Stimulated activated CD4-positive, alpha-beta T cell treated with anti-CD3 and anti-CD28 coated beads, Interleukin-2, amount 100 ng/mL, for 48 hours (primary cell): Measurements from ENCODE around the gene IKBKG.
"Not testable (repeated sequence)": the region's sequence is repeated elsewhere in the genome, so short reads cannot be mapped to it uniquely, and the experiment has no call there.

Experiments used
- DNase-seq, 2 donors: peaks; one replicate each; pipeline ENCODE4 v3.0.0-alpha.2; 2020

The IKBKG gene, protein sequence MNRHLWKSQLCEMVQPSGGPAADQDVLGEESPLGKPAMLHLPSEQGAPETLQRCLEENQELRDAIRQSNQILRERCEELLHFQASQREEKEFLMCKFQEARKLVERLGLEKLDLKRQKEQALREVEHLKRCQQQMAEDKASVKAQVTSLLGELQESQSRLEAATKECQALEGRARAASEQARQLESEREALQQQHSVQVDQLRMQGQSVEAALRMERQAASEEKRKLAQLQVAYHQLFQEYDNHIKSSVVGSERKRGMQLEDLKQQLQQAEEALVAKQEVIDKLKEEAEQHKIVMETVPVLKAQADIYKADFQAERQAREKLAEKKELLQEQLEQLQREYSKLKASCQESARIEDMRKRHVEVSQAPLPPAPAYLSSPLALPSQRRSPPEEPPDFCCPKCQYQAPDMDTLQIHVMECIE

DNA sequence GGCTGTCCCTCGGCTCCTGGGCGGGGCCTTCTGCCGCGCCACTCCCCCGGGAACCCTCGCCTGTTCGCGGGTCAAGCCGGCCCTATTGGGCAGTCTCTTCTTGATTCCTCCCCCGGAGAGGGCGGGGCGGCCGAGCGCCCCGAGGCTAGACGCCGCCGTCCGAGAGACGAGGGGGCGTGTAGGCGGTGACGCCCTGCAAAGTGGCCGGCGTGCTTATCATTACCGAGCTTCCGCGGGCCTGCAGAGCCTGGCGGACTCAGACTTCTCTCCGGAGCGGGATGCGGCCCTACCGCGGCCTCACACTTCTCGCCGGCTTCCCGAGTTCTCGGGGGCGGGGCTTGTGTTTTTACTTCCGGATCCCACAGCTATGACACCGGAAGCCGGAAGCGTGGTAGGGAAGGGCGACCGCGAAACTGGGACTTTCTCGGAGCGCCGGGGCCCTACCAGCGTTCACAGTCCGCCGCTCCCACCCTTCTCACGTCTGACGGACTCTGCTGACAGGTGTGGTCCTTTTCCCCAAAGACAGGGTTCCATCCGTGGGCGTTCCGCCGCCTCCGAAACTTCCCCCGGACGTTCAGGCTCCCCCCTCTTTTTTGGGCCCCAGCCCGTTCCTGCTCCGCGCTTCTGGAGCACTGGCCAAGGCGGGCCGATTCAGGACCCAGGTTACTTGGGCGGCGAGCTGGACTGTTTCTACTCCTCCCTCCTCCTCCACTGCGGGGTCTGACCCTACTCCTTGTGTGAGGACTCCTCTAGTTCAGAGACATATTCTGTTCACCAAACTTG, at the start of gene IKBKG:
IKBKG (plus strand) TSS at position 376 of the 783 bp plus-strand sequence. CDS start 4,383 bp downstream, outside the sequence.
- DNase-seq, result peak; percentile 78 to 82

GRCh38 chrX:154501423-154501822, 46.0 kb upstream of the IKBKG start:
- DNase-seq, result not testable (repeated sequence)

DNA sequence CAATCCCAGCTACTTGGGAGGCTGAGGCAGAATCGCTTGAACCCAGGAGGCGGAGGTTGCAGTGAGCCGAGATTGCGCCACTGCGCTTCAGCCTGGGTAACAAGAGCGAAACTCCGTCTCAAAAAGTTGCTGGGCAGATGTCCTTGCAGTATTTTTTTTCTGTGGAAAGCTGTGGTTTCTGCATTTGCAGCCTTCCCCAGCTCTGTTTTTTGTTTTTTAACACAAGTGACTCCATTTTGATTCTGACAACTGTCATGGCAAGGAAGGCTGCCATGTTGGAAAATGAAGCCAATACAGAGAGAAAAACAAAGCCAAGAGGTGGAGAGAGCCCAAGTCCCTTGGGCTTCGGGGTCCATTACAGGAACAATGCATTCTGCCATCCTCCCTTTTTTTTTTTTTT, 45.3 kb upstream of the IKBKG start:
- DNase-seq, result no peak

- DNase-seq, result no peak
Observed at GRCh38 chrX:154502989-154503388, 44.4 kb upstream of the IKBKG start.

GRCh38 chrX:154505734-154506133, 41.7 kb upstream of the IKBKG start:
- no peak for DNase-seq

DNA sequence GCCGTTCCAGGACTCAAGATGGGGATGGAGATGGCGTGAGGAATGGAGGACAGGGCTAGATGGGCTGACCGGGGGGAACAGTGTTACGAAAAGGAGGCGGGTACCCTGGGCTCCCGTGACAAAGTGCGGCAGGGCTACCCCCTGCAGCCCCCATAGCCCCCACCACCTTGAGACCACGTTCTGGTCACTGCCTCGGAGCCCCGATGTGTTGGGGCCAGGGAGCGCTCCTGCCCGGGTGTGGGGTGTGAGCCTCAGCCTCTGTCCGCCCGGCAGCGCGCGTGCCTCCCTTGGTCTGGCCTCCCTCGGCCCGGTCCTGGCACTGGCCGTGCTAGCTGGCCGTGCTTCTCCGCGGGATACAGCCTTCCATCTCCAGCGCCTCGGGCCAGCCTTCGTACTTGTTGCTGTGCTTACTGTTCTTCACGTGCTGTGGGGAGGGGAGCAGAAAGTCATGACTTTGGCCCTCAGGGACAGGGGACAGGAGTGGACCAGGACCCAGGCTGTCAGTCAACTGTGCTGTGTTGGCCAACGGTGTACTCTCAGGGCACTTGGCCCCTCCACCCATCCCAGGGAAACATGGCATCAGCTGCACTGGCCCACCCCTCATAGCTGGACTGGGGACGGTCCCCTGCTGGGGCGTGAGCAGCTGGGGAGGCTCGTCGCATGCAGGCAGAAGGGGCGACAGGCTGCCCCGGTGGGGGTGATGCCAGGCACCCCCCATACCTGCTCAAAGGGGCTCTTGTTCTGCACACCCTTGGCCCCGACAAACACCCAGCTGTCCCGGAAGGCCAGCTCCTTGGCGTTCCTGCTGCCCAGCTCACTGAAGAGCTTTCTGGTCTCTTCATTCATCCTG, 40.7 kb upstream of the IKBKG start:
- DNase-seq, result no peak

DNA sequence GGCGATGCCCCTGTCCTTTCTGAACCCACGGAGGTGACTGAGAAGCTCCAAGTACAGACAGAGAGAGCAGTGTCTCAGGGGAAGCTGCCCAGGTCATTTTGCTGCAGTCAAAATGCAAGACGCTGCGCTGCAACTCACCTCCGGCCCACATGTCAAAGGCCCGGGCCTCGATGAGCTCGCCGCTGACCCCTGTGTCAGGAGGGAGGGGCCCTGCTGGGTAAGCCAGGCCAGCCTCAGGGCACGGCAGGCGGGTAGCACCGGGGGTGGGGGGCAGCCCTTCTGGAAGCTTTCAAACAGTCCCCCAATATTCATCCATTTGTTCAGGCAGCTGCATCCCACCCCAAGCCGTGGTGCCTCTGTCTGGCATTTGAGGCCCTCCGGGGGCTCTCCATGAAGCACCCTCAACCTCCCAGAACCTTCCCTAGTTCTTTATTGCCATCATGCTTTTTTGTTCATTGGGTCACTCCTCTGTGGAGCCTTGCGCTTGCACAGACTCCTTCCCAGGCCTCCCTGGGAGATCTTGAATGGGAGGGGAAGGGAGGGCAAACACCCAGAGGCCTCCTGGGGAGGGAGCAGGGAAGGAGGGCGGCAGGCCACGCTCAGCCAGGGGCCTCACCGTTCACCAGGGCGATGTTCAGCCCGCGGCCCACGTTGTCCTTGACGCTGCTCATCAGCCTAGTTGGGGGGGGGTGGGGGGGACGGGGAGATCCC, 39.6 kb upstream of the IKBKG start:
- no peak for DNase-seq

- DNase-seq, result no peak
Observed at GRCh38 chrX:154508384-154508745, 39.1 kb upstream of the IKBKG start.

DNA sequence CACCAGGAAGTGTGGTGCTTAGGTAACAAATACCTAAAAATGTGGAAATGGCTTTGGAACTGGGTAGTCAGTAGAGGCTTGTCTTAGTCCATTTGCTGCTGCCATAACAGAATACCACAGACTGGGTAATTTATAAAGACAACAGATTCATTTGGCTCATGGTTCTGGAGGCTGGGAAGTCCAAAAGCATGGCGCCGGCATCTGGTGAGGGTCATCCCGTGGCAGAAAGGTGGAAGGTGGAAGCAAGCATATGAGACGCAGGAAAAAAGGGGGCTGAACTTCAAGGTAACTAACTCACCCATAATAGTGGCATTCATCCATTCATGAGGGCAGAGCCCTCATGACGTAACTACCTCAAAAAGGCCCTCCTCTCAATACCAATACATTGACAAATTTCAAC, 38.0 kb upstream of the IKBKG start:
- no peak for DNase-seq

DNA sequence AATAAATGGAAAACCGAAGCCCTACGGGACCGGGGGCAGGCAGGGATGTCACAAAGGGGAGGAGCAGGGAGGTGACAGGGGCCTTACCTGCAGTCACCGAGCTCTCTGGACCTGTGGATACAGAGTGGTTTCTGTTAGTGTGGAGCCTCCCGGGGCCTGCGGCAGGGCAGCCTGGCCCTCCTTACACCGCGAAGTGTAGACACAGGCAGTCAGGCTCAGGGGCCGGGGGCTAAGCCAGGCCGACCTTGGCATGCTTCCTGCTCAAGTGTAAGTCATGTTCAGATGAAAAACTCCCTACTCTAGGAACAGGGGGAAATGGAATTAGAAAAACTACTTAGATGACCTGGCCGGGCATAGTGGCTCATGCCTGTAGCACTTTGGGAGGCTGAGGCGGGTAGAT, 35.7 kb upstream of the IKBKG start:
- DNase-seq, result no peak

DNA sequence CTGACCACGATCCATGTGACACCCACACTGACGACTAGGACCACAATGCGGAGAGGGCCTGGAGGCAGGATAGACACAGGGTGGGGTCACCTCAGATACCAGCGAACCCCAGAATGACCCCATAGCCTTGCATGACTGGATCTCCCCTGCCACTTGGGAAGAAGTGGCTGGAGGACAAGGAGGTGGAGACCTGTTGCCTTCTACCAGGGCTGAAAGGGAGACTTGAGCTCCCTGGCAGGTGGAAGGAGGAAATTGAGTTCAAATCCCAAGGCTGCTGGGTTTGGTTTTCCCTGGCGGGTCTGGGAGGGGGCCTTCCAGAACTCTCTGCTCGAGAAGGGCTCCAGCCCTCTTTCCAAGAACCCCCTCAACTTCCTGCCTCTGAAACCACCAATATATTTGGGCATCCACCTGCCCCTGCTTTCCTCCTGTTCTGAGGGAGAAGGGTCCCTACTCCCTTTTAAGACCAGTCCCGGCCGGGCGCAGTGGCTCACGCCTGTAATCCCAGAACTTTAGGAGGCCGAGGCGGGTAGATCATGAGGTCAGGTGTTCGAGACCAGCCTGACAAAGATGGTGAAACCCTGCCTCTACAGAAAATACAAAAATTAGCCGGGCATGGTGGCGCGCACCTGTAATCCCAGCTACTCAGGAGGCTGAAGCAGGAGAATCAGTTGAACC, 34.4 kb upstream of the IKBKG start:
- DNase-seq, result no peak

- DNase-seq, result no peak
Observed at GRCh38 chrX:154513716-154514115, 33.7 kb upstream of the IKBKG start.

GRCh38 chrX:154515090-154515965, 32.1 kb upstream of the IKBKG start:
- no peak for DNase-seq

DNA sequence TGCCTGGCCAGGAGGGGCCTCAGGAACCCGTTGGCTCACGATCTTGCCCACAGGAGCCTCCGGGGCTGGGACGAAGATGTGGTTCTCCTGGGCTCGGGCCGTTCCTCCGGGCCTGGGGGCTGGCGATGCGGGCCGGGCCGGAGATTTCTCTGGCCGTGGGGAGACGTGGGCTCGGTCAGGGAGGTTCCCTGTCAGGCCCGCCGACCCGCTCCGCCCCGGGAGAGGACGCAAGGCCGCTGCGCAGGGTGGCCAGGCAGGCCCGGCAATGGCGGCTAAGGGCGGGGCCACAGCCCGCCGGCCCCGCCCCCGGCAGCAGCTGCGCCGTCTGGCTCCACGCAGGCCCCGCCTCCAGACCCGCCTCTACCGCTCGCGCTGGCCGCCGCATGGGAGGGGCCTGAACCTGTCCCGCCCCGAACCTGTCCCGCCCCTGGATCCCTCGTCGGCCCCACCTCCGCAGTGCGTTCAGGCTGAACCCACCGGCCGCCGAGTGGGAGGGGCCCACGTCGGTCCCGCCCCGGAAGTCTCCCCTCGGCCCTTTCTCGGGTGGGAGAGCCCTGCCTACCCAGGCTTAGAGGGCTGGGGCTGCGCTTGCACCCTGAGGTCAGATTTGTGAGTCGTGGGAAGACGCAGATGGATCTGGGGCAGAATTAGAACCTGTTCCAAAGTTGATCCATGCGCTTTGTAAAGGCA, 31.3 kb upstream of the IKBKG start, which contains the start of gene FAM3A:
FAM3A (minus strand) TSS at position 267 of the 690 bp plus-strand sequence. CDS start 460 bp downstream, outside the sequence.
- peak; percentile 89 to 93 for DNase-seq

DNA sequence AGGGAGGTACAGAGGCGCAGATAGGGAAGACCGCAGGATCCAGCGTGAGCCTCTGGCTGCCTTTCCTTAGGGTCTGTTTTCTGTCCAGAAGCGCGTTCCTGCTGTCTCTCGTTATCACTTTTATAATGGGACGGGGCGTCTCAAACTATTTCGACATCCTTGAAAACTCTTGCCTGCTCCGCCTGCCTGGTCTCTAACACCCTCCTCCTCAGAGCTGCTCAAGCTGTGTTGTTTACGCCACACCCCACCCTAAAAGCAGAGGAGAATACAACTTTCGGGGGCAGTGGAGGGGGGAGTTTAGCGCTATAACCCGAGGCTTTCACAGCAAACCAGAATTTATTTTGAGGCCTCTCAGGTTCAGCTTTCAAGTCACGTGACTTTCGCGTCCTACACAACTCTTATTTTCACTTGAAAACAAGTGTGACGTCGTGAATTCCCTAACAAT, 30.7 kb upstream of the IKBKG start:
- no peak for DNase-seq

DNA sequence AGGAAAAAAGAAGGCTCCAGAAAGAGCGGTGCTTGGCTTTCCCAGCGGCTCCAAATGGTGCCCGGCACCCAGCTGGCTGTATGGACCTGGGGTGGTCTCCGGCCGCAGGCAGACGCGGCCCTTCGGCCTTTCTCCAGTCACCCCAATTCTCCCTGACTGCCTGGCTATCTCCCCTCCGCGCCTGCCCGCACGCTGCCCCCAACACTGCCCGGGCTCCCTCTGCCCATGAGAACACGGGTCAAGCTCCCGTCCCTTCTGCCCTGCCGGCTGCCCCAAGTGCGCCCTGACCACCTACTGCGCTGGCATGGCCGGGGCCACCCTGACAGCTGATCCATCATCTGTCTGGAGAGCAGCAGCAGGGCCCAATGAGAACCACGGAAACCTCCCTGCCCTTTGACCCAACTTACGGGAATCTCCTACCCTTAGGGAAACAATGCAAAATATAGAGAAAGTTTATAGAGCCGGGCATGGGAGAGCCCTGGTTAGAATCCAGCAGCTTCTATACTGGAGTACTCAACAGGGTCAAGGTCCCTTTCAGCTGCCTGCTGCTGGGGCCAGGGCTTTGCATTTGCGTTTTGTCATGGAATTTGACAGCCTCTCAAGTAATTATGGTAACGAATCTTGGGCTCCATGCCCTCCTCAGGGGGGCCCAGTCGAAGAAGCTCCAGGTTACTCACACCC, 30.2 kb upstream of the IKBKG start:
- no peak for DNase-seq

DNA sequence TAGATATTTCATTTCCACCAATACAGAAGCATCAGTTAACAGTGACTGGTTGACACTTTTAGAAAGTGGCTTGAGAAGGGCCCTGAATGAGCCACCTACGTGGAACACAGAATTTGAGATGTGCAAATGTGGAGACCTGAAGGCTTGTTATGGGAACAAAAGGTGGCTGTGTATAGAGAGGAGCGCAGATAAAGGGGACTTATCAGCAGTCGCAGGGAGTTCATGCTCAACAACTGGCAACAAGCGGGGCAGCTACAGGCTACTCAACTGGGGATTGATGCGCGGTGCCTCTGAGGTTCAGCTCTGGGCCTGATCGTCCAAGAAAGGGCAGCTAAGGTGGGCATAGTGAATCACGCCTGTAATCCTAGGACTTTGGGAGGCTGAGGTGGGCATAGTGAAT, 28.0 kb upstream of the IKBKG start:
- DNase-seq, result no peak

- DNase-seq, result no peak
Observed at GRCh38 chrX:154525606-154526490, 21.6 kb upstream of the IKBKG start.
